GM19372 (cell line): ENCODE data around the gene XPA.
A peak's percentile ranks its signal among the peaks of the same experiment; 100 is the strongest.

ENCODE experiments used
- ATAC-seq: cut with Tn5 transposase; IDR thresholded peaks from one replicate; pipeline ENCODE4 v1.9.1; 2021; ENCODE audit warnings: mild to moderate bottlenecking, low read depth, moderate library complexity; ENCODE audit not compliant: unreplicated experiment

XPA gene

DNA sequence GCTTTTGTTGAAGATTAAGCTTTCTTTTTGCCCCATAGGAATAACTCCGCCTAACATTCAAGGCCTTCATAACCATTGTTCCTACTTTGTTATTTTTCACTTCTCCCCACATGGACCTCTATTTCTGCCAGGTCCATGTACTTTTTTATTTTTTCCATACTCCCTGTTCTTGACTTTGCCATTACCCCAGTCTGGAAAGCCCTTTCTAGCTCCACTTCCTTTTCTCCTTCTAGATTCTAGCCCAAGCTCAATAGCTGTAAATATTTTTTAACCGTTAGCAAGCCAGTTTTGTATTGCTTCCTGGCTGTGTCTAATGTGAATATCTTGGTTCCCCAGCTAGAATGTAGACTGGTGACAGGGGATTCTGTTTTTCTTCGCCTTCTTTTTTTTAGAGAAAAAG is 37.4 kb downstream of the XPA start:
- no peak for ATAC-seq

DNA sequence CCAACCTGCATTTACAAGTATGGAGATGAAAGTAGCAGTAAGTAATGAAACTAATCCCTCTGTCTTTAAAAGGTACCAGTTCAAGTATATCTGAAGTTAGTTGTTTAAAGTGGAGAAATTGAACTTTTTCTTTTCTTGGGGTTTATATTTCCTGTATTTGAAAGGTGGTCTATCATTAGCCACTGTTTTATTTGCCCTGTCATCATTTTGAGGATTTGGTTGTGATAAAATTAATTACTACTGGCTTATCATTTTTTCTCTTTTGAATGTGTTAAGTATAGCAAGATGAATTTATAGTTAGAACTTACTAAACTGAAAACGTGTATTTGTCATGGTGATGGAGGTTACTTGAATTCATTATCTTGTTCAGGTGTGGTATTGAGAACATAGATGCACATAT is 38.4 kb downstream of the XPA start:
- ATAC-seq, result no peak

DNA sequence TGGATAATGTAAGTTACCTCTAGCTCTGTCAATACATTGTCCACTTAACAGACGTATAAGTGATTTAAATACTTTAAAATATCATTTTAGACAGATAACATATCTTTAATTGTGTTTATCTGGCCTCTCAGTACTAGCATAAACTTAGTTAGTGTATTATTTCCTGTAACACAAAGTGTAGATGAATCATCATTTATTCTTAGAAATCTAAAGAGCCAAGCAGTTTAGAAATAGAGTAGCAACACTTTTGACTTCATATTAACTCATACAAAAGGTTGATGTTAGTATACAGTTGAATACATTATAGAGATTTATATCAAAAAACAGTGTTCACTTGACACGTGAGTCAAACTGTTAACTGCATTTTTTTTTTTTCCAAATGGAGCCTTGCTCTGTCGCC is 45.5 kb downstream of the XPA start:
- no peak for ATAC-seq

DNA sequence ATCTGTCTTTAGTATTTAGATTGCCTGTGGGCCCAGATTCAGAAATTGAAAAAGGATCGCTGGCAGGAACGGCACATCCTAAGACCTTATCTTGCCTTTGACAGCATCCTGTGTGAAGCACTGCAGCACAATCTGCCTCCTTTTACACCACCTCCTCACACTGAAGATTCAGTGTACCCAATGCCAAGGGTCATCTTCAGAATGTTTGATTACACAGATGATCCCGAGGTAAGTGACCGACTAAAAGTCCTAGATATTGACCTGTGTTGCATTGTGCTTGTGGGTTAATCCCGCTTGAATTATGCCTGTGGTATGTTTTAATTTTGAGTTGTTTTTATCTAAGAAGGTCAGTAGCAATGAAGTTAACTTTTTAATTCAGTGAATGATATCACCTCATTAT is 49.1 kb downstream of the XPA start:
- ATAC-seq, result no peak

DNA sequence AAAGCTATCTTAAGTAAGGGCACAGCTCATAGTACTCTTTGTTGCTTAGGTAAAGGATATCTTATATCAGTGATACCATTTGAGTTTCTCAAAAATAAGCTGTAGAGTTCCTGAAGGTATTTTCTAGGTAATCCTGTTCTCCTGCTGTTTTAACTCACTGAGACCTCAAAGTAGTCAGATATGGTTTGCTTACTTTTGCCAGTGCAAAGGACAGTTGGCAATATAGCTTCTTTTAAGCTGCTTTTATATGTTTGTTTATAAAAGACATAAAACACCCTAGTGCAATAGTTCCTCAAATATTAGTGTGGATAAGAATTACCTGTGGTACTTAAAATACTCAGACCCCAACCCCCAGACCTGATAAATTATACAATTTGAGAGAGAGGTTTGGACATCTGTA is 51.4 kb downstream of the XPA start:
- no peak for ATAC-seq

DNA sequence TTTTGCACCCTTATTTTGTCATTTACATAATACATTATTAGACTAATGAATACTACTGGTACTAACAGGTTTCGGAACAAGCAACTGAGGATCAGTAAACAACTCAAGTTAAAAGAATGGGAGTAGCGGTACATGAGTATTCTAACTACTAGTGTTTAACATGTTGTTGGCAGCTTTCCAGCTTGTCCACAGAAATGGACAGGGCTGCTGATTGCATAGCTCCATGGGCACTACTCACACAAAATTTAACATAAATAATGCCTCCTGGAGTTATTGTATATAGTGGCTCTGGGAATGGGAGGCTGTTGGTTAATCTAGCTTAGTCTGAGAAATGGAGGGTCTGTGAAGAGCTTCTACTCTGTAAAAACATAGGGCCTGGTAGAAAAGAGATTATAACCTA is 56.8 kb downstream of the XPA start:
- no peak for ATAC-seq

DNA sequence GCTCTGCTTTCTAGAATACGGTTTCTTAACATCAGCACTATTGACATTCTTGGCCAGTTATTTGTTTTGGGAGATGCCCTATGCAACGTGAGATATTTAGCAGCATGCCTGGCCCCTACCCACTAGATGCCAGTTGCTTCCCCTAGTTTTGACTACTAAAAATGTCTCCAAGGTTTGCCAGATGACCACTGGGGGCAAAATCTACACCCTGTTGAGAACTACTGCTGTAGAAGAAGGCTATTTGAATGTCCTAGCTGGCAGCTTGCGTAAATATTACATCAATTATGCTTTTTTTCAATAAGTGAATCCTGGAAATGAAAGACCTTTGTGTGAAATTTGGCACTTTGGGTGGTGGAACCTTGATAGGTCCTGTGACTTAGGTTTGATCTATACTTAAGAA is 58.5 kb downstream of the XPA start:
- no peak for ATAC-seq

DNA sequence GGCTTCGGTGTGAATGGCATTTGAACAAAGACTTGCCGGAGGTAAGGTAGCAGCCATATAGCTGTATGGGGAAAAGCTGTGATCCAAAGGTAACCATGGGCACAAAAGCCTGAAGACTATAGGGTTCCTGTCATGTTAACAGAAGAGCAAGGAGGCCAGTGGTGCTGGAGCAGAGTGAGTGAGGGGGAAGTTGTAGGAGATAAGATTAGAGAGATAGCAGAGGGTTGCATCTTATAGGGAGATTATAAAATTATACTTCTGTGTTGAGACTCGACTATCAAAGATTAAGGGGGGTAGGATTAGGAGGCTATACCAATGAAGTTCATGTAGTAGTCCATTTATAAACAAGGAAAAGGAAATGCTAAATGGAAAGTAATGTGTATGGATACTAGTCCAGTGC is 60.2 kb downstream of the XPA start:
- no peak for ATAC-seq

DNA sequence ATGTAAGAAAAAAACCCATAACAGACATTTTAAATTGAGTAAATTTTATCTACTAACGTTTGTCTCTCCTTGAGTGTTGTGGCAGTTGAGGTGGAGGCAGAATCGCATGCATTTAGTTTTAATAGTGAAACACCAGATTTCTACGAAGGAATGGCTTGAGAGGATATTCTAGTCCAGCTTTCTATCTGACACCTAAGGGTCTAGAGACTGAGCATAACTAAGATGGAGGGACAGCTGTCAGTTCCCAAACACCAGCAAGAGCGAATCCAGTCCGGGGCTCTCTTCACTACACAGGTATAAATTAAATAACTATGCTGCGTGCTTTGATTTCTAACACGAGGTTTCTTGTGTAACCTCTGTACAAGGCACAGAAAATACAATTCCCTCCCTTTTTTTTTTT is 62.1 kb downstream of the XPA start:
- ATAC-seq, result no peak

DNA sequence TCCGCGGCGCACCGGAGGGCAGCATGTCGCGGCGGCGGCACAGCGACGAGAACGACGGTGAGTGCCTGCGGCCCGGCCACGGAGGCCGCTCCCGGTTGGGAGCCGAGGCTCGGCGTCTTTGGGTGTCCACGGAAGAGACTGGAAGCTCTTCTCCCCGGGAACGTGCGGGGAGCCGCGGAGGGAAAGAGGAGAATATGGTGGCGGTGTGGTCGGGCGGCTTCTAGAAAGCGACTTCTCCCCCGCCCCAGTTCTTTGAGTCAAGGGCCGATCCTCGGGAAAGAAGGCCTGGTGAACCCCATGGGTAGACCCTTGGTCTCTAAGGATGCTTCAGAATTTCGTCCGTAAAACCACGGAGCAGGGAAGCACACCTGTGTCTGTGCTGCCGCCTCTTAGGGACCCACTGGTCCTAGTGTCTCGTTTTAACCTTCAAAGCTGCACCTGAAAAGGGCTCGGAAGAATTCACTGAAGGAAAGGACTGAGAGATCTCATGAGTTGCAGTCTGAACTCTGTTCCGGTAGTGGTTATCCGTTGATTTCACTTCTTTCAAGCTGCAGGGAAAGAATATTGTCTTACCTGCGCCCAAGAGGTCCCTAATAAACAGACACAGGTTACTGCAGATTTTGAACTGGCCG is 63.2 kb downstream of the XPA start:
- no peak for ATAC-seq

DNA sequence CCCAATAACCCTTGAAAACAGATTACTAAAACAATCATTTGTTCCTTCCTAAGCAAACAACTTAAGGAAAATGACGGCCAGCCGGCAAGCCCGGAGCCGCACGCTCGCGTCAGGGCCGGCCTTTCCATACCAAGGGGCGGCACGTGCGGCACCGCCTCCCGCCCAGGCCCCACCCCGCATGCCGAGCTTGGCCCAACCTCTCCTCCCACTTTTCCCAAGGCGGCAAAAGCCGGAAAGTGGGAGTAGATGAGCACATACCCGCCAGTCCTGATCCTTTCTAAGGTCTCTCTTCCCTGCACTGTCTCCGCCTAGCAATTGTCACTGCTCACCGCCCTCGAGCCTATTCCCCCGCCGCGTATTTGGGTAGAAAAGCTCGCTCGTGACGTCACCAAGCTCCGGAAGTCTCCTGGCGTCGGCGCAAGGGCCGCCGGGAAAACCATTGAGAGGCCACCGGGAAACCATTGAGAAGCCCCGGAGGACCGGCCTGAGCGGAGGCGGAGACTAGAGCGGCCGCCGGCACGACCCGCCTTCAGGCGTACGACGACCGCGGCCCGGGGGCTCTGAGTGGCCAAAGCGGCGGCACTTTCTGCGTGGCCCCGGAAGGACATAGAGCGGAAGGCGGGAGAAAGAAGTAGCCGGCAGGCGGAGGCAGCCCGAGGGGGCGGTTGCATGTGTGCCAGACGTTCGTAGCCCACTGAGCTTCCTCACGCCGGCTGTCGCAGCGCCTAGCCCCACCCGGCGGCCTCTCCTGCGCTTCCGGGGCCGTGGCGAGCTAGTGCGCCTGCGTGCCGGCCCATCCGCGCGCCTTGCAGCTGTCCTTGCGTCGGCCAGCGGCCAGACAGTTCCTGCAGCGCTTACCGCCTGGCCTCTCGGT is 63.9 kb downstream of the XPA start, which contains the start of the genes NCBP1 and TSTD2:
NCBP1 (plus strand) TSS at position 837 of the 874 bp plus-strand sequence. CDS start 61 bp downstream, outside the sequence.
TSTD2 (minus strand) TSS at position 384 of the 874 bp plus-strand sequence. CDS start 5,806 bp downstream, outside the sequence.
- ATAC-seq, result peak; percentile 81

DNA sequence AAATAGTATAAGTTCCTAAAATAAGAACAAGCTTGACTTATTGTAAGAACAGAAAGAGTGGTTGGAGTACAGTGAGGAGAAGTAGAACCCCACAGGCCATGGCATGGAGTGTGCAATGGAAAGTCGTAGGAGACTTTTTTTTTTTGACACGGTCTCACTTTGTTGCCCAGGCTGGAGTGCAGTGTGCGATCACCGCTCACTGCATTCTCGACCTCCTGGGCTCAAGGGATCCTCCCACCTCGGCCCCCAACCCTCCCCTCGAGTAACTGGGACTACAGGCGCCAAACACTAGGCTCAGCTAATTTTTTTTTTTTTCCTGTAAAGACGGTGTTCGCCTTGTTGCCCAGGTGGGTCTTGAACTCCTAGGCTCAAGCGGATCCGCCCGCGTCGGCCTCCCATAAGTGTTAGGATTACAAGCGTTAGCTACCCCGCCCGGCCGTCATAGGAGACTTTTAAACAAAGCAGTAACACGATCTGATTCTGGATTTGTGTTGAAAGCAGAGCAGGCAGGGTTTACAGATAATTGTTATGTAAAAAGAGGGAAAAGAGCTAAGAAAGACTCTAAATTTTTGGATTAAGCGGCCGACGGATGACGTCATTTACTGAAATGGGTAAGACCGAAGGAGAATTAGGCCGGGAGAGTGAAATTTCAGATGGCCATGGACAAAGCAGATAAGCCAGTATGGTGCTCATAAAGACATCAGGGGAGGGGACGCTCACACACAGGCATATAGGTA is 64.7 kb downstream of the XPA start:
- ATAC-seq, result peak; percentile 4

DNA sequence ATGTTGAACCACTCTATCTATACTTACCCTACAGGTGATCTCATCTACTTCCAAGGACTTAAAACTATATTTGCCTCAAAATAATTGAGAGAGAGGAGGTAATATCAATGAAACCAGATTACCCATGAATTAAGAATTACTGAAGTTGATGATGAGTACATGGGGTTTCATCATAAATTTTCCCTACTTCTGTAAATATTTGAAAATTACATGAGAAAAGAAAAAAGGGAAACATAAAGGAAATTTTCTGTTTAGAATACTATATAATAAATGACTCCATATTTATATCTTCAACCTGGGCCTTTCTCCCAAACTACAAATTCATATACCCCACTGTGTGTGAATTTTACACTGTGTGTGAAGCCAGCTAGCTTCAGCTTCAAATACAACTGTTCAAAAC is 66.5 kb downstream of the XPA start:
- no peak for ATAC-seq

DNA sequence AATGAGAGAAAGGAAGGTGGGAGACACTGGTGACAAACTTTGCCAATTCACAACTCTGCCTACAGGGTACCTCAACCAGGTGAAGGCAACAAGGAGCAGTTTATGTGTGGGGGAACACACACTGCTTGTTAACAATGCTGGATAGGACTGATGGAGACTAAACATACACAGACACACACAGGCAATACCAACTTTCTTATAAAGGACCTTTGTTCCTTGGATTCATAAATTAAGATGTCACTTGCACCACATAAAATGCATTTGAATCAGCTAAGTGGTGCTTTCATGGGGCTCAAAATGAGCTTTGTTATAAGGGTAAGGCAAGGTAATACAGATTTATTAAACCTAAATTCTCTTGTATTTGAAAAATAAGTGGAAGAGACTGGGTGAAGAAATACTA is 68.0 kb downstream of the XPA start:
- ATAC-seq, result no peak

DNA sequence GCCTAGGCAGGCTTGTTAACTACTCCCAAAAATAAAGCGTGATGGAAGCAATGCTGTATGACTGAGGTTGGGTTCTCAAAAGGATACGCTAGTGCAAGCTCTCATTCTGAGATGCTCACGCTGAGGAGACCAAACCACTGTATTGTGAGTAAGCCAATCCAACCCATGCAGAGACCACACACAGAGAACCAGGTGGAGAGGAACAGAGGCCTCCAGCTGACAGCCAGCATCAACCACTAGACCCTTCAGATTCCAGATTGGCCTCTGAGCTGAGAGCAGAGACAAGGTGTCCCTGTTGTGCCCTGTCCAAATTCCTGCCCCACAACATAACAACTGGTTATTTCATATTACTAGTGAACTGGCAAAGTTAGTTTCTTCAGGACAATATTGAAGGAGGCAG is 68.5 kb downstream of the XPA start:
- ATAC-seq, result no peak

DNA sequence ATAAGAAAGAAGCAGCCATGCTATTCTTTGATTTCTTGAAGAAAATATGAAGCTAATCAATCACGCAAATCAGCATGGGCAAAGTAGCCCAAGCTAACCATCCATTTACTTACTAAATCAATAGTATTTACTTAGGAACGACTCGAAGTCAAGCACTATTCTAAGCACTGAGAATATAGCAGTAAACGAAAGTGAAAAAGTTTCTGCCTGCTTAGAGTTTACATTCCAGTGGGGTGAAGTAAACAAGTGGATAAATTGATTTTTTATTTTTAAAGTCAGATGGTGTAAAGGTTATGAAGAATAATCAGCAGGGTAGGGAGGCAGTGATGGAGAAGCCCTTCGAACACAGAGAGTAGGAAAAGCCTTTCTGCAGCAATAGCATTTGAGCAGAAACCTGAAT is 69.5 kb downstream of the XPA start:
- no peak for ATAC-seq

DNA sequence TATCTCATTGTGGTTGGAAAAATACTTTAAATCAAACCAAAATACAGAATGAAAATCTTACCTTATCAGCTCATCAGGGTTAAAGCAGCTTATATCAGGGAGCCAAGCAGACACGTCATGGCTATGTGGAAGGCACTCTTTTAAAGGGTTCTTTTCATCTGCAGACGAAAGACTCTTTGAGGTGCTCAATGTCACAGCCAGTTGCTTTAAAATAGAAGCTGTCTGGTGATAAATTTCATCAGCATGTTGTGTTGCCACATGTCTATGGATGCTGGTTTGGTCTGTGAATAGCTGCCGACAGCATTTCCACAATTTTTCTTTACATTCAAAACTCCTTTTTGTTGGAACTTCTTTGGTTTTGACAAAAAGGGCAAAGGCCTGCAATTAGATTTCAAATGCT is 71.5 kb downstream of the XPA start:
- ATAC-seq, result no peak
